Measurements from ENCODE around the gene CCL14. TPM values are rescaled to one million over a fixed set of nuclear protein-coding genes. Genes with fewer than 3 reads are reported as not detected.
"Not testable (repeated sequence)": the region's sequence is repeated elsewhere in the genome, so short reads cannot be mapped to it uniquely, and the experiment has no call there.

CCL14 gene
- total and polyA plus RNA-seq, 8 donors: 14.2 to 123 (median 87.0) TPM

DNA sequence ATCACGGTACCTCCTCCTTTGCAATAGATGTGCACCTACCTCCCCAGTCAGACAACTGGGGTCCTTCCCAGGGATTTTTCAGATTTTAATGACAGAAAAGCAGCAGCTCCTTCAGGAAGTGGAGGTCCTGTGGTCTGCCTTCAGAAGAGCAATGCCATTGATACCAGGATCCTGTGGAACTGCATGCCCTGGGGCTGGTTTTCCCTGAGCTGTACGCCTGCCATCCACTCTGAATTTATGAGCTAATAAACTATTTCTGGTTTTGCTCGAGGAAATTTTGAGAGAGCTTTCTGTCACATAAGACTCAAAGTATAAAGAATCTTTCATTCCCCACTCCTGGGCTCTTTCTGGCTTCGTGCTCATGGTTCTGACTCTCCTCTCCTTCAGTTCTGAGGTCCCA is 41.2 kb upstream of the CCL14 start:
- Histone ChIP-seq H3K9me3 (no peaks in the 10 kb centered on the region), H3K27ac (no peak overlapping the region), H3K36me3 (no peaks in the 10 kb centered on the region), H3K27me3 (no peaks in the 10 kb centered on the region), H3K4me3 (no peak overlapping the region), H3K4me1 (no peaks in the 10 kb centered on the region)
- TF ChIP-seq, protein P1, sequence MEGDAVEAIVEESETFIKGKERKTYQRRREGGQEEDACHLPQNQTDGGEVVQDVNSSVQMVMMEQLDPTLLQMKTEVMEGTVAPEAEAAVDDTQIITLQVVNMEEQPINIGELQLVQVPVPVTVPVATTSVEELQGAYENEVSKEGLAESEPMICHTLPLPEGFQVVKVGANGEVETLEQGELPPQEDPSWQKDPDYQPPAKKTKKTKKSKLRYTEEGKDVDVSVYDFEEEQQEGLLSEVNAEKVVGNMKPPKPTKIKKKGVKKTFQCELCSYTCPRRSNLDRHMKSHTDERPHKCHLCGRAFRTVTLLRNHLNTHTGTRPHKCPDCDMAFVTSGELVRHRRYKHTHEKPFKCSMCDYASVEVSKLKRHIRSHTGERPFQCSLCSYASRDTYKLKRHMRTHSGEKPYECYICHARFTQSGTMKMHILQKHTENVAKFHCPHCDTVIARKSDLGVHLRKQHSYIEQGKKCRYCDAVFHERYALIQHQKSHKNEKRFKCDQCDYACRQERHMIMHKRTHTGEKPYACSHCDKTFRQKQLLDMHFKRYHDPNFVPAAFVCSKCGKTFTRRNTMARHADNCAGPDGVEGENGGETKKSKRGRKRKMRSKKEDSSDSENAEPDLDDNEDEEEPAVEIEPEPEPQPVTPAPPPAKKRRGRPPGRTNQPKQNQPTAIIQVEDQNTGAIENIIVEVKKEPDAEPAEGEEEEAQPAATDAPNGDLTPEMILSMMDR (IDR thresholded peaks at IDR 0.05): no peak
- intact Hi-C loops (cut with DNase I): no loop called here
- DNase-seq (no peak), ATAC-seq (no peak)

DNA sequence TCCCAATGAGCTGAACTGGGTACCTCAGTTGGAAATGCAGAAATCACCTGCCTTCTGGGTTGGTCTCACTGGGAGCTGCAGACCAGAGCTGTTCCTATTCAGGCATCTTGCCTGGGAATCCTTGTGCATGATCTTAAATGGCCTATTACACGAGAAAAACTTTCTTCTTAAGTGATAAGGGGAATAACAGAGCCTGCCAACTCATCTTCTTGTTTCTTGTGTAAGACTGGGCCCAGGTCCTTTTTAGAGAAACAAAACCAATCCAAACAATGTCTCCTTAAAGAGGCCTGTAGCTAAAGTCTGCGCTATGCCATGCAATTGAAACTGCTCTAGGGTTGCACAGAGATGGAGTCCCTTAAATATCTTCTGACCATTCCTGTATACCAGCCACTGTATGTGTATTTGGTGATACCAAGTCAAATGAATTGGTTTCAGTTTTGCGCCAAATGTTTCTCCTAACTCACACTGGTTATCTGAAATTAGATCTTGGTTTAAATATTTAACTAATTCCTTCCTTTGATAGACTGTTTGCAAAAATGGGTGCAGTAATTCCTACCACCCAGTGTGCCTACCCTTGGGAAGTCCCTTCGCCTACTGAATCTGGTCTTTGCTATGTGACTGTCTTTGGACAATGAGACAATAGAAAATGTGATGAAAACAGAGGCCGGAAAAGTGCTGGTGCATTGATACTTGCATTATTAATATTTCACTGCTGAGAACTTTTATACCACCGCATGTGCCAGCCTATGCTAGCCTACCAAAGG is 37.8 kb upstream of the CCL14 start:
- DNase-seq: no peak
- Histone ChIP-seq H3K36me3 (no peaks in the 10 kb centered on the region), H3K4me1 (no peaks in the 10 kb centered on the region), H3K27me3 (no peaks in the 10 kb centered on the region), H3K9me3 (no peaks in the 10 kb centered on the region), H3K4me3 (no peak overlapping the region), H3K27ac (no peak overlapping the region)
- TF ChIP-seq, protein P1 (IDR thresholded peaks at IDR 0.05): no peak
- ATAC-seq: no peak
- intact Hi-C loops (cut with DNase I): no loop called here

DNA sequence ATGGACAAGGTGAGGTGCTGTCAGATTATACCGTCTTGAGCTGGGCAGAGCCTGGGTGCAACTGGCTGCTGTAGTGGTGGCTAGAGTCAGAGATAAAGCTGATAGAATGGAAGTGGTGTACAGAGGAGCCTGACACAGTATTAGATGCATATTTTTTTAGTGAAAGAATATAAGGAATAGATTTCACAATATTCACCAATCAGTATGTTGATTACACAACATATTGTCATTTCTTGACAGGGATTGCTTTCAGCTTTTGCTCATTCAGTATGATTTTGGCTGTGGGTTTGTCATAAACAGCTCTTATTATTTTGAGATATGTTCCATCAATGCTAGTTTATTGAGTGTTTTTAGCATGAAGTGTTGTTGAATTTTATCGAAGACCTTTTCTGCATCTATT is 32.9 kb upstream of the CCL14 start:
- Histone ChIP-seq H3K27me3 (no peaks in the 10 kb centered on the region), H3K4me1 (peaks cover 0 to 9% of the 10 kb centered on the region in 2 donors), H3K4me3 (no peak overlapping the region), H3K27ac (no peak overlapping the region), H3K9me3 (no peaks in the 10 kb centered on the region), H3K36me3 (no peaks in the 10 kb centered on the region)
- intact Hi-C loops (cut with DNase I): no loop called here
- TF ChIP-seq, protein P1 (IDR thresholded peaks at IDR 0.05): no peak
- DNase-seq: no peak
- ATAC-seq: no peak

DNA sequence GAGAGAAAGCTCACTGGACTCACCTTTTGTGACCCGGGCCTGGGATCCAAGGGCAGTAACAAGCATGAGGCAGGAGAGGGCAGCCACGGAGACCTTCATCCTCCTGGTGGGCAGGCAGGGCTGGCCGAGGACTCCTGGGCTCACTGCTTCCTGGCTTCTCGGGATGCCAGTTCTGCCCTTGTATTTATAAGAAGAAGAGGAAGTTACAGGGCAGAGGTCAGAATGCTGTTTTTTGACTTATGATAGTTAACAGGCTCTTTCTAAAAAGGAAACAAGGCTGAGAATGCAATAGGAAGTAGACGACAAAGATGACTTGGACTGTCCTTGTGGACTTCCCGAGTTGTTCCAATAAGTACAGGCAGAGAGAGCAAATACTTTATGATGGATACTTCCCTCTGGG is 31.3 kb upstream of the CCL14 start, which contains the start of gene CCL23:
CCL23 (minus strand) TSS at position 174 of the 400 bp plus-strand sequence; CDS start at position 99, 75 bp downstream.
- ATAC-seq: peak; percentile 36
- Histone ChIP-seq H3K27ac (no peak within 1 kb of the TSS), H3K4me3 (no peak within 1 kb of the TSS), H3K36me3 (no peaks in the 10 kb centered on the region), H3K27me3 (no peaks in the 10 kb centered on the region), H3K4me1 (peaks cover 0 to 9% of the 10 kb centered on the region in 2 donors), H3K9me3 (no peaks in the 10 kb centered on the region)
- intact Hi-C loops (cut with DNase I): no loop called here
- no peak for DNase-seq
- TF ChIP-seq, protein P1 (IDR thresholded peaks at IDR 0.05): no peak

DNA sequence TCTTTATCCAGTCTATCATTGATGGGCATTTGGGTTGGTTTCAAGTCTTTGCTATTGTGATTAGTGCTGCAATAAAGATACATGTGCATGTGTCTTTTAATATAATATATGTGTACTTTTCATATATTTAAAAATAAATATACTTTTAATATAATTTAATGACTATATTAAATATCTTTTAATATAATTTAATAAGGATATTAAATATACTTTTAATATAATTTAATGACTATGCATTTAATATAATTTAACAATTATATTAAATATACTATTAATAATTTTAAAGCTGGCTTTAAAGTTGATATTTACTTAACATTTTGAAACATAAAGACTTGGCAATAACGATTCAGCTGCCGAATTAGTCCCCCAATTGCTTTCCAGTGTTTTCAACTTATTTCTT is 30.0 kb upstream of the CCL14 start:
- Histone ChIP-seq H3K36me3 (no peaks in the 10 kb centered on the region), H3K27ac (no peak overlapping the region), H3K9me3 (peaks cover 0 to 11% of the 10 kb centered on the region in 2 donors), H3K27me3 (no peaks in the 10 kb centered on the region), H3K4me1 (peaks cover 0 to 9% of the 10 kb centered on the region in 2 donors), H3K4me3 (no peak overlapping the region)
- intact Hi-C loops (cut with DNase I): no loop called here
- DNase-seq (no peak), ATAC-seq (no peak)
- TF ChIP-seq, protein P1 (IDR thresholded peaks at IDR 0.05): no peak

DNA sequence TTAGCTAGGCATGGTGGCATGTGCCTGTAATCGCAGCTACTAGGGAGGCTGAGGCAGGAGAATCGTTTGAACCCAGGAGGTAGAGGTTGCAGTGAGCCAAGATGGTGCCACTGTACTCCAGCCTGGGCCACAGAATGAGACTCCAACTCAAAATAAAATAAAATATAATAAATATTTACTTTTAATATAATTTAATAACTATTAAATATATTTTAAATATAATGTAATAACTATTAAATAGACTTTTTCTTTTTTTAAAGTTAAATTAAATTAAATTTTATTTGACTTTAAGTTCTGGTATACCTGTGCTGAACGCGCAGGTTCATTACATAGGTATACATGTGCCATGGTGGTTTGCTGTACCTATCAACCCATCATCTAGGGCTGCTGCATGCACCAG is 29.4 kb upstream of the CCL14 start:
- peaks cover 0 to 15% of the 10 kb centered on the region in 2 donors for H3K9me3 ChIP-seq
- H3K4me3 ChIP-seq; intact Hi-C loops (cut with DNase I); H3K27me3 ChIP-seq; DNase-seq; H3K36me3 ChIP-seq; ATAC-seq; H3K27ac ChIP-seq; H3K4me1 ChIP-seq: not testable (repeated sequence)

Measured in left lung (tissue), 10 donors.